Measurements from ENCODE around the gene FLOT1. TPM values are rescaled to one million over a fixed set of nuclear protein-coding genes. Genes with fewer than 3 reads are reported as not detected.

FLOT1 gene
- total and polyA plus RNA-seq, 12 donors = 162 to 599 (median 348) TPM

- Histone ChIP-seq H3K4me3 (peak overlapping the region; percentile 29 to 87 (median 78)), H3K9me3 (replicated peaks in 1 of 3) (no peaks in the 10 kb centered on the region), H3K36me3 (replicated peaks in 1 of 2) (no peaks in the 10 kb centered on the region), H3K27me3 (no peaks in the 10 kb centered on the region), H3K27ac (peak overlapping the region; percentile 94 to 98 (median 95)), H3K4me1 (replicated peaks in 1 of 2) (peaks cover 50 to 69% of the 10 kb centered on the region in 2 donors)
- DNase-seq = peak; percentile 90 to 97 (median 95)
- TF ChIP-seq, protein P1, sequence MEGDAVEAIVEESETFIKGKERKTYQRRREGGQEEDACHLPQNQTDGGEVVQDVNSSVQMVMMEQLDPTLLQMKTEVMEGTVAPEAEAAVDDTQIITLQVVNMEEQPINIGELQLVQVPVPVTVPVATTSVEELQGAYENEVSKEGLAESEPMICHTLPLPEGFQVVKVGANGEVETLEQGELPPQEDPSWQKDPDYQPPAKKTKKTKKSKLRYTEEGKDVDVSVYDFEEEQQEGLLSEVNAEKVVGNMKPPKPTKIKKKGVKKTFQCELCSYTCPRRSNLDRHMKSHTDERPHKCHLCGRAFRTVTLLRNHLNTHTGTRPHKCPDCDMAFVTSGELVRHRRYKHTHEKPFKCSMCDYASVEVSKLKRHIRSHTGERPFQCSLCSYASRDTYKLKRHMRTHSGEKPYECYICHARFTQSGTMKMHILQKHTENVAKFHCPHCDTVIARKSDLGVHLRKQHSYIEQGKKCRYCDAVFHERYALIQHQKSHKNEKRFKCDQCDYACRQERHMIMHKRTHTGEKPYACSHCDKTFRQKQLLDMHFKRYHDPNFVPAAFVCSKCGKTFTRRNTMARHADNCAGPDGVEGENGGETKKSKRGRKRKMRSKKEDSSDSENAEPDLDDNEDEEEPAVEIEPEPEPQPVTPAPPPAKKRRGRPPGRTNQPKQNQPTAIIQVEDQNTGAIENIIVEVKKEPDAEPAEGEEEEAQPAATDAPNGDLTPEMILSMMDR (IDR thresholded peaks at IDR 0.05) = peak in 2 of 6 experiments; percentile 9 to 11
- TF ChIP-seq POLR2A (IDR thresholded peaks at IDR 0.05) = peak; percentile 9 to 52
- intact Hi-C loops (cut with DNase I) = loop anchor here (2.0 kb wide), 1 partner anchor 34 kb away; the partner anchor contains the start of gene TUBB (in 2 of the 2)
- WGBS, 4 donors = 0 to 2% (median 1%) methylated on average over 16 to 52 of the region's 52 CpGs
Observed at GRCh38 chr6:30686908-30687658, 55.4 kb downstream of the FLOT1 start.

DNA sequence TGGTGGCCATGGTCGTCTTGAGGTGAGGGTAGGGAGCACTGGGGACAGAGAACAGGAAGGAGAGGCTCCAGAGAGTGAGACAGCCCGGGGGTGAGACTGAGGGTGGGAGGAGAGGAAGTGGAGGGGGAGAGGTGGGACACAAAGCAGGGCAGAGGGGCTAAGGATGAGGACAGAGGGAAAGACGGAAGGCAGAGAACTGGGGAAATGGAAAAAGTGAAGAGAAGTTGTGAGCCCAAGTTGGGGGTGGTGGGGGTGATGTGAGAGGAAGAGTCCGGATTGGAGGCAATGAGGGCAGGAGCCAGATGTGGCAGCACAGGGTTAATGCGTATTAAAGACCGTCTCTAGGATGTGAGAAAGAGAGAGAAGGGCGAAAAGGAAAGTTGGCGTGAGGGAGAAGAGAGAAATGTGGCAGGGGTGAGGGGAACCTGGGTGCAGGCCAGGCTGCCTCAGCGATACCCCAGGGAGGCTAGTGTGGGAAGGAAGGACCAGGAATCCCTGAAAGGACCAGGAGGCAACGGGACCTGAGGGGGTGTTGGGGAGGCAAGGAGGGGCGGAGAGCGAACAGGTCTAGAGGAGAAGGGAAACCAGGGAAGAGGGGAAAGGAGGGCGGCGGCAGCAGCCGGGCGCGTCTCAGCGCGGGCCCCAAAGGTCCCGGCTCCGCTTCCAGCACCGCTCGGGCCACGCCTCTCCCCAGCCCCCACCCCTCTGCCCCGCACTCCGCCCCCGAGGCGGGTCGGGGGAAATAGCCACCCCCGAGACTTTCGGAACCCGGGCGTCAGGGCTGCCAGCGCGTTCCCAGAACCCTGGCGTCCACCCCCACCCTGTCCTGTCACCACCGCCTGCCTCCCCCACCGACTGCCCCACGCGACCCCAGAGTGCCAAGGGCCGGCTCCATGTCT lies 56.2 kb downstream of the FLOT1 start, which contains the start of gene PPP1R18:
PPP1R18 (minus strand) TSS at position 637 of the 899 bp plus-strand sequence; CDS start at position 10, 627 bp downstream.
- no peaks in the 10 kb centered on the region for H3K27me3 ChIP-seq
- intact Hi-C loops (cut with DNase I) = loop anchor here (2.0 kb wide), 1 partner anchor 35 kb away; the partner anchor contains the start of gene TUBB (in 2 of the 2)
- DNase-seq = peak in 6 of 7 donors; percentile 82 to 87 (median 84)
- TF ChIP-seq POLR2A (IDR thresholded peaks at IDR 0.05) = peak in 1 of 2 donors; percentile 40
- TF ChIP-seq, protein P1 (IDR thresholded peaks at IDR 0.05) = no peak
- H3K27ac ChIP-seq = peak within 1 kb of the TSS; percentile 94 to 98 (median 95)
- H3K9me3 ChIP-seq (replicated peaks in 1 of 3) = no peaks in the 10 kb centered on the region
- H3K36me3 ChIP-seq (replicated peaks in 1 of 2) = no peaks in the 10 kb centered on the region
- WGBS, 4 donors = 2 to 9% (median 5%) methylated on average over 13 to 41 of the region's 41 CpGs
- H3K4me3 ChIP-seq = peak within 1 kb of the TSS; percentile 29 to 87 (median 78)
- H3K4me1 ChIP-seq (replicated peaks in 1 of 2) = peaks cover 56 to 75% of the 10 kb centered on the region in 2 donors

DNA sequence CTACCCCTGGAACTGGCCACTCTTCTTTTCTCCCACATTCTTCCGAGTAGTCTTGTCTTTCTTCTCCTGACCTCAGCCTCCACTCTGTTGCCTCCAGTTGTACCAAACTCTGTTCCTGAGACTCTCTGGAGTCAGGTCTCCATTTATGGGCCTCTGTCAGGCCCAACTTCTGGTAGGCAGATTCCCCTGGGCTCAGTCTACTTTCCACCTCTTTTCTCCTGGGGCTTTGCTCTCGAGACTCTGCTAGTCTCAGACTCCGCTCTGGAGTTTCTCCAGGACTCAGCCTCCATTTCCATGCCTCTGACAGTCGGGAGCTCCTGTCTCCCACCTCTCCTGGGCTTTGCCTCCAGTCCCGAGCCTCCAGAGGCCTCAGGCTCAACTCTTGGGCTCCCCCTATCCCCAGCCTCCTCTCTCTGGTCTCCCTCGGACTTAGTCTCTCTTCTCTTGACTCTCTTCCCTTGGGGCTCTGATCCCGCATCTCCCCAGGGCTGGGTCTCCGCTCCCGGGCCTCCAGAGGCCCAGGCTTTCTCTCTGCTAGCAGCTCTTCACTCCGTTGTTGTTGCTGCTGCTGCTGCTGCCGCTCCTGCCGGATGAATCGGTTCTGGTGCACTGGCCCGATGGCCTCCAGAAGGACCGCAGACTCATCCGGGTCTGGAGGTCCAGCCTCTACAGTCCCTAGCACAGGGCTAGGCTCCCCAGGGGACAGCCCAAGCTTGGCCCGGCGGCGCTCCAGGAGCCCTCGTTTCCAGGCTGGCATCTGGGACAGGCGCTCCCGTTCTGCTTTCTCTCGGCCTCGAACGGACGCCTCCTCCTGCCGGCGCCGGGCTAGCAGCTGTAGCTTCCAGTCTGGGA lies 57.1 kb downstream of the FLOT1 start:
- Histone ChIP-seq H3K4me1 (replicated peaks in 1 of 2) (peaks cover 53 to 79% of the 10 kb centered on the region in 2 donors), H3K27me3 (no peaks in the 10 kb centered on the region), H3K9me3 (replicated peaks in 1 of 3) (no peaks in the 10 kb centered on the region), H3K4me3 (peak overlapping the region in 2 of 4 donors; percentile 72 to 87), H3K27ac (peak overlapping the region in 4 of 5 donors; percentile 94 to 98 (median 96)), H3K36me3 (replicated peaks in 1 of 2) (no peaks in the 10 kb centered on the region)
- TF ChIP-seq POLR2A (IDR thresholded peaks at IDR 0.05) = no peak
- TF ChIP-seq, protein P1 (IDR thresholded peaks at IDR 0.05) = no peak
- WGBS, 4 donors = 52 to 67% (median 56%) methylated on average over 19 to 29 of the region's 29 CpGs
- intact Hi-C loops (cut with DNase I) = loop anchor here (2.0 kb wide), 1 partner anchor 35 kb away; the partner anchor contains the start of gene TUBB (in 2 of the 2)
- DNase-seq = no peak
